GM18526 (cell line): ENCODE results near the gene ELOA.

ENCODE experiments used
- POLR2A ChIP-seq: IDR thresholded peaks from 3 replicates; pipeline ENCODE4 v1.6.1; 2011; ENCODE audit not compliant: insufficient read length; ENCODE audit errors: extremely low read depth

The ELOA gene

DNA sequence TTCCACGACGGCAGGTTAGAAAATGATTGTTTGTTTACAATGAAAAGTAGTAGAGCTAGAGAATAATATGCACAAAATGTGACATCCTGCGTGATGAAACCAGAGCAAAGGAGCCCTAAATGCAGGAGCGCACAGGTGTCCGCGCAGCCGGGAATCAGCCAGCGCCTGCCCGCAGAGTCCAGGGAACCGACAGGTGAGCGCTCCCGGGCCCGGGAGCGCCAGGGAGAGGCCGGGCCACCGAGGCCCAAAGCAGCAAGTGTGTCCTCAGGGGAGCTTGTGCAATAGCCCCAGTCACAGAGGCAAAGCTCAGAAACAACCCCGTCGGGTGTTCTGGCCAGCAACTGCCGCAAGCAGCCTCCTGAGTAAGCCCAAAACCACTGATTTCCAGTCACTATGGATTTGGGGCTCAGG lies 58.1 kb downstream of the ELOA start:
- TF ChIP-seq POLR2A = no peak

DNA sequence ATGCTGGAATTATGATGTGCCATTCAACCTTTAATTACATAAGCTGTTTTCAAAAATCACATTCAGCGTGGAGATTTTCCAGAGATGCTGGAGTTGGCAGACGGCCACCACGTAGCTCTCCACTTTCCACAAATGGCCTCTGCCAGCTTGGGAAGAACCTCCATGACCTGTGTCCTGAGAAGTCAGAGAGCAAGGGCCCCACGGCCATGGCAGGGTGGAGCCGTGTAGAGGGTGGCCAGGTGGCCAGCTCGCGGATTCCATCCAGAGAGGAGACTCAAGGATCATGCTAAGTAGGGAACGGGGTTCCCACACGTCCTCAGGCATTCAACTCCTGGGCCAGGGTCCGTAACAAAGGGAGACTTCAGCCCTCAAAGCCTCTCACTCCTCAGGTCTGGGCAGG lies 58.6 kb downstream of the ELOA start:
- no peak for TF ChIP-seq POLR2A

DNA sequence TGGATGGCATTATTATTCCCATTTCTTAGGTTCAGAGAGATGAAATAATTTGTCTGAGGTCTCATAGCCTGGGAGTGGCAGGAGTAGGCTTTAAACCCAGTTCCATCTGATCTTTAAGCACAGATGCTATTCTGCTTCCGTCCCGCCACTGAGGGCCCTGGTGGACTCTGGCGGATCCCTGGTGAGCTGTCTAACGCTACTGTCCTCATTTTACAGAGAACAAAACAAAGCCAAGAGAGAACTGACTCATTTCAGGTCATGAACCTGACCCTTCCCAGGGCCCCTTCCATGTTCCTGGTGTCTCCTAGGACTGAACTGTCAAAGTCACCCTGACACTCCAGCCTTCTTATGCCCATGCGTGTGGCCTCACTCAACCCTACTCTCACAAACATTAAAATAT lies 60.4 kb downstream of the ELOA start:
- no peak for TF ChIP-seq POLR2A

GRCh38 chr1:23804183-23804835 lies 61.0 kb downstream of the ELOA start:
- no peak for TF ChIP-seq POLR2A

DNA sequence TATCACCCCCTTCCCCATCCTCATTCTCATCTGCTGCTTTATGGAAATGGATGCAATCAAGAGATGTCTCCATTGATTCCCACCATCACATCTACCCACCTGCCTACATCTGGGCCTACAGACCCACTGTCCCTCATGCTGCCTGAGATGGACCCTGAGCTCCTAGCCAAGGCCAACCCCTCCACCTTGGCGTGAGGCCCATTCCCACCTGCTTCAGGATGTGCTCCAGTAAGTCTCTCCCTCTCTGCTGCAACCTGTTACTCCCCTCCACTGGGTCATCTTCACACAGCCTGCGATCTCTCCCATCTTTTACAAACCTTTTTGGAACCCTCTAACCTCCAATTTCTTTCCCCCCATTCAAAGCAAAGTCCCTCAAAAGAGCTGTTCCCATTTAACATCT lies 61.8 kb downstream of the ELOA start:
- TF ChIP-seq POLR2A = no peak

DNA sequence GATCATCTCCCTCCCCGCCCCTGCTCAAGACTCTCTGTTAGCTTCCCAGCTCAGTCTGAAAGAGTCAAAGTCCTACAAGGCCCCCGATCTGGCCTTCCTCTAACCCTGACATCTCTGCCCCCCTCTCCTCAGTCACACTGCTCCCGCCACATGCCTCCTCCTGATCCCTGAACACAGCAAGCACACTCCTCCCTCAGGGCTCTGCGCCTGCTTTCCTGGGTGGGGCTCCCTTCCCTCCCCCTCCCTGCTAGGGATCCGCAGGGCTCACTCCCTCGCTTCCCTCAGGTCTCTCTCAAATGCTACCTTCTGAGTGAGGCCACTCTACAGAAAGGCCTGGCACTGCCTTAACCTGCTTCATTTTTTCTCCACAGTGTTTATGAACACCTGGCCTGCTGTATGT lies 63.0 kb downstream of the ELOA start:
- TF ChIP-seq POLR2A = no peak

- TF ChIP-seq POLR2A = no peak
These were observed 64.2 kb downstream of the ELOA start for GRCh38 chr1:23807453-23807852.

DNA sequence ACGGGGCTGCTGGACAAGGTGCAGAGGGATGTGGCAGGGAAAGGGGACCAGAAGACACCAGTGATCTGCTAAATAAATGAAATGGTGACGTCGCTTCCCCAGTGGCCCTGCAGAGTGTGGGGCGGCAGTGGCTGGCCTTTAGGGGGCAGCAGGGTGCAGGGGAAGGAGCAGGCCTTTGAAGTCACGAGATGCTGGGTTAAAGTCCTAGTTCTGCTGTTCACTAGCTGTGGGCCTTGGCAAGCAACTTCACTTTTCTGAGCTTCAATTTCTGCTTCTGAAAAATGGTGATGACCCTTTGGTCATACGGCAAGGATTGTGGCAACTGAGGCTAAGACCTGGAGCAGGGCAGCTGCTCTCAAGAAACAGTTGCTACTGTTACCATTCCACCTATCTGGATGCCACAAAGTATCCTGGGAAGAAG lies 66.5 kb downstream of the ELOA start:
- no peak for TF ChIP-seq POLR2A

DNA sequence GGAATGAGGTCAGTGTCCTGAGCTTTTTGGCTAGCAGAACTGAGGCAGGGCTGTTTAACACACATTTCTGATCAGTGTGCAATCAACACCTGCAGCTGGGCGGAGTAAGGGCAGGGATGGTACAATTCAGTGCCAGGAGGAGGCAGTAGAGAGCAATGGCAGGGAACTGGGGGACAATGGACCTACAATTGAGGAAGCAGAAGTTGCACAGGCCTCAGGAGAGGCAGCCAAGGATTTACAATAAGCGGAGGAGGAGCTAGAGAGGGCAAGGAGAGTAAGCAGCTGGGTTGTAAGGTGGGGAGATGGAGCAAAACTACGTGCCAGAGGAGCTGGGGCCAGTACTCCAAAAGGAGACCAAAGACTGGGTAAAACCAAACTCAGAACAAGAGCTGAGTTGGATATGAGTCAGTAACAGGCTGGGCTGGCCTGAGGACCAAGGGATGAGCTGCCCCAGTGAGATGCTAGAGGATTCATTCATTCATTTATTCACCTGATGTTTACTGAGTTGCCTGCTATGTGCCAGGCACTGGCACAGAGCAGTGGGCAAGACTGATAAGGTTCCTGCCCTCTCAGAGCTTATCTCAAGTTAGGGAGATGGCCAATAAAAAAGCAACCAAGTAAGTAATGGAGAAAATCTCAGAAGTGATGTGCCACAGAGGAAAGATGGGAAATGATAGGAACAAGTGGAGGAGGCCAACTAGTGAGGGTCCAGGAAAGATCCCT lies 67.7 kb downstream of the ELOA start:
- no peak for TF ChIP-seq POLR2A
